ENCODE data around the gene PLEKHJ1.
"Not testable (repeated sequence)": the region's sequence is repeated elsewhere in the genome, so short reads cannot be mapped to it uniquely, and the experiment has no call there.

The PLEKHJ1 gene

DNA sequence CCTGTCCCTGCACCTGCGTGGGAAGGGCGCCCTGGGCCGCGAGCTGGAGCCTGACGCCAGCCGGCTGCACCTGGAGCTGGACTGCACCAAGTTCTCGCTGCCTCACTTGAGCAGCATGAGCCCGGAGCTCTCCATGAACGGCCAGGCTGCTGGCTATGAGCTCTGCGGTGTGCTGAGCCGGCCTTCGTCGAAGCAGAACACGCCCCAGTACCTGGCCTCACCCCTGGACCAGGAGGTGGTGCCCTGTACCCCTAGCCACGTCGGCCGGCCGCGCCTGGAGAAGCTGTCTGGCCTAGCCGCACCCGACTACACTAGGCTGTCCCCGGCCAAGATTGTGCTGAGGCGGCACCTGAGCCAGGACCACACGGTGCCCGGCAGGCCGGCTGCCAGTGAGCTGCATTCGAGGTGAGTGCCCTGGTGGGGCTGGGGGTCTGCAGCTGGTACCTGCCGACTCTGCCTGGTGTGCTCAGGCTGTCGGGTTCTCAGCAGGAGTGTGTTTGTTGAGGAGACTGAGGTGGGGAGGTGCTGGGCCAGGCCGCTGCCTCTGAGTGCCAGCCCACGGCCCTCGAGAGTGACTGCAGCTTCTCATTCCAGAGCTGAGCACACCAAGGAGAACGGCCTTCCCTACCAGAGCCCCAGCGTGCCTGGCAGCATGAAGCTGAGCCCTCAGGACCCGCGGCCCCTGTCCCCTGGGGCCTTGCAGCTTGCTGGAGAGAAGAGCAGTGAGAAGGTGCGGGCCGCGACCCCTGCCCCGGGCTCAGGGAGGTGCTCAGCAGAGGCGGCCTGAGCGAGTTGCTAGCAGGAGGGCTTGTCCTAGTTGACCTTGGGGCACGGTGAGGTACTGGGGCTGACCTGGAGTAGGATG, 19.5 kb downstream of the PLEKHJ1 start:
- no peak for DNase-seq

GRCh38 chr19:2215281-2215751, 20.8 kb downstream of the PLEKHJ1 start:
- DNase-seq = no peak

DNA sequence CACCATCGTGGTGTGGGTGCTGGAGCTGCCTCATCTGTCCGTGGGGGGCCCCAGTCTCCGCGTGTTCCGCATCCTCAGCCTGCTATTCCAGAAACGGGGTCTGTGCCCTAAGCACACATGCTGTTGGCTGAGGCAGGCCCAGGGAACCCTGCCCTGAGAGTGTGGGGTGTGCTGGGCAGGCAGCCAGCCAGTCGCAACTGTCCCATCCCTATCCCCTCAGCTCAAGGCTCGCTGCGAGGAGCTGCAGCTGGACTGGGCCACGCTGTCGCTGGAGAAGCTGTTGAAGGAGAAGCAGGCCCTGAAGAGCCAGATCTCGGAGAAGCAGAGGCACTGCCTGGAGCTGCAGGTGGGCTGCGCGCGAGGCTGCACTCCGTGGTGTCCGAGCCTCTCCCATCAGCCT, 21.9 kb downstream of the PLEKHJ1 start:
- no peak for DNase-seq

GRCh38 chr19:2213799-2214198, 22.3 kb downstream of the PLEKHJ1 start:
- no peak for DNase-seq

DNA sequence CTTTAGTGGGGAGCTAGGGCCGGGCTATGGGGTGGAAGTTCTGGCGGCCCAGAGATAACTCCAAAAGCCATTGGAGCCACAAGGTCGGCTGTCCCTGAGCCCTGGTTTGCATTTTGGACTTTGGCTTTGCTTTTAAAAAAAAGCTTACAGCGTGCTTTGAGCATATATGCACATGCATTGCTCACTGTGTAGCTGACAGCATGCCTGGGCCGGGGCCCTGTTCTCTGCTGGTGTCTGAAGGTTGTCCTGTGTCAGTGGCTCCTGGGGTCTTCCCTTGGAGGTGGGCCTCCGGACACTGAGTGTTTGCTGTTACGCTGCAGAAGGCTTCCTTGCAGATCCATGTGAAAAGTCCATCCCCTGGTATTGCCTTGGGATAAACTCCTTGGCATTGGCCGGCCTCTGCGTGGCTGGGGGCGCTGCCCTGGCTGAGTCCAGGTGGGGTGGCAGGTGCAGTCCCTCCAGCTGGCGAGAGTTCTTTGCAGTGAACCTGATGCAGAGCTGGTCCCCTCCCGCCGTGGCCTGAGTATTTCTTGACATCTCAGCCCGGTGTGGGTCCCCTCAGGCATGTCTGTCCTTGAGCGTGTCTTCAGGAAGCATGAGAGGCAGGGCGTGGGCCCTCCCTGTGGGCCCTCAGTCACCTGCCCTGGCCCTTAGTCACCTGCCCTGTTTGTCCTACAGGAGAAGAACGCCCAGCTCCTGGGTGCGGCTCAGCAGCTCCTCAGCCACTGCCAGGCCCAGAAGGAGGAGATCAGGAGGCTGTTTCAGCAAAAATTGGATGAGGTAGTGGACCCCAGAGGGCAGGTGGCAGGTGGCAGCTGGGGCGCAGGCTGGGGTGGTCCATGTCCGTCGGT, 23.0 kb downstream of the PLEKHJ1 start:
- no peak for DNase-seq

- no peak for DNase-seq
Measured at GRCh38 chr19:2210987-2211740, 25.0 kb downstream of the PLEKHJ1 start.

- DNase-seq = no peak
Measured at GRCh38 chr19:2210206-2210605, 25.9 kb downstream of the PLEKHJ1 start.

DNA sequence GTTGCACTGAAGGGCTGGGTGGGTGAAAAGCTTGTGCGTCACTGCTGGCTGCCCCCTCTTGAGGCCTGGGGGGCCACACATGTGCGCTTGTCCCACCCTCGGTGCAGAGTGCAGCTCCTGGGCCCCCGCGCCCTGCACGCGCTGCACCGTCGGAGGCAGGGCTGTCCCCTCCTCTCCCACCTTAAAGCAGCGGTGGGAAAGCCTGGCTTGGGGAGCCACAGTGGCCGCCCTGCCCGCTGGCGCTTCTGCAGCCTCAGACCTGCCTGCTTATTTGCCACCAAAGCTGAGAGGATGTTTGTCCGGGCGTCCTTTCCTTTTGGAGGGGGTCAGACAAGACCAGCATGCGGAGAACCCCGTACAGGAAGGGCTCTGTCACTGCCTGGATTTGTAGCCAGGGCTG, 26.7 kb downstream of the PLEKHJ1 start:
- no peak for DNase-seq

DNA sequence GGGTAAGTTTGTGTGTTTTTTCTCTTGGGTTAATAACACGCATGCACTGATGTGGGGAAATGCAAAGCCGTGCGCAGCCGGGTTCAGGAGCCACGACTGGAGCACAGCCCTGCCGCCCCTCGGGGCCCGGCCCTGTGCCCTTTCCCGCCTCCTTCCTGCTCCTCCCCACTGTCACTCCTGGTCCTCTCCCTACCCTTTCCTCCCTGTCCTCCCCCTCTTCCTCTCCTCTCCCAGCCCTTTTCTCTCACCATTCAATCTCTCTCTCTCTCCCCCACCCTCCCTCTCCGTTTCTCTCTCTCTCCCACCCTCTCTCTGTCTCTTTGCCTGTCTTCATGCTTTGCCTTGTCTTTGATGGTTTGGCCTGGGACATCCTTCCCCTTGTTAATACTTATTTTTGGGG, 27.2 kb downstream of the PLEKHJ1 start:
- DNase-seq = no peak

DNA sequence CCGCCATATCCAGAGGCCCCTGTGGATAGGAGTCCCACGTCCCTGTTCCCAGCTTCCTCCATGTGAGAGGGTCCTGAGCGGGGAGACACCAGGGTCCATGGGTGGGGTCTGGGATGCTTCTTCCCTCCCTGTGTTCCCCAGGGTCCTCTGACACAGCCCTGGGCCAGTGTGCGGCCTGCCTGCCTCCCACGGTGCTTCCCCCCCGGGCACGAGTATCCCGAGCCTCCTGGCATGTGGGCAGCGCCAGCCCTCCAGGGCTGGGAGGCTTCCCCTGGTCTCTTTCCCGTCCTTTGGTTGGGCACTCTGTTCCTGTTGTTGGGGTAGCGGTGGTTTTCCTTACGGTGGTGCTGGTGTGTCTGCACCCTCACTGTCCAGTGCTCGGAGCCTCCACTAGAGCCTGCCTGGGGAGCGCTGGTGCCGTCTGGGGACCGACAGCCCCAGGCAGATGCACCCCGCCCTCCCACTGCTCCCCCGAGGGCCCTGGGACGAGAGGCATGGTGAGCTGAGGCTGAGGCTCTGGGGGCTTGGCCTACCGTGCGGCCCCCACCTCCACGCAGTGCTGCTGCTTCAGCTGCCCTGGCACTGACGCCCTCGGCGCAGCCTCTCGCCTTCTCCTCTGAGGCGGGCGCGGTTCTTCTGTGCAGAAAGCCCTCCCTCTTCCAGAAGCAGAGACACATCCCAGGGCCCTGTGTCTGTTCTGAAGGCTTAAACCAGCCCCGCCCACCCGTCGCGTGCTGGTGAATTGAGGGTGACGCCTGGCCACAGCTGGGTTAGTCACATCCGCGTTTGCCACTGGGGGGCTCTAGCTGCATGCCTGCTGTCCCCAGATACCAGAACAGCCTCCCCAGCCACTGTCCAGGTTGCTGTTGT, 27.9 kb downstream of the PLEKHJ1 start:
- peak; percentile 15 for DNase-seq

DNA sequence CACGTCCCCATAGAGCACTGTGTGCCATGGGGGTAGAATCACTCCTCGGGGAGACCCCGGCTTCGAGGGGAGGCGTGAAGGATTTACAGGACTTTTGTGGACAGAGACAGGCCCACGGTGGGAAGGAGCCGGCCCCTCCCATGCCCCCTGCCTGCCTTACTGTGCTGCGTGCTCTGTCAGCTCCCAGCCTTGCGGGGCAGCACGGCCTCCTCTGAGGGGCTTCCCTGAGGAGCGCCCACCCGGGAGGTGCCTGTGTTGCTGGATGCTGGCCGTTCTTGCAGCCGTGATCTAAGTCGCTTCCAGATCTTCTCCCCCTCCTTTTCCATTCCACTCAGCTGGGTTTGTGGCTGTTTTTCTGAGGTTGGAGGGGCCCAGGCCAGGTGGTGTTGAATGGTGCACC, 29.1 kb downstream of the PLEKHJ1 start:
- no peak for DNase-seq

DNA sequence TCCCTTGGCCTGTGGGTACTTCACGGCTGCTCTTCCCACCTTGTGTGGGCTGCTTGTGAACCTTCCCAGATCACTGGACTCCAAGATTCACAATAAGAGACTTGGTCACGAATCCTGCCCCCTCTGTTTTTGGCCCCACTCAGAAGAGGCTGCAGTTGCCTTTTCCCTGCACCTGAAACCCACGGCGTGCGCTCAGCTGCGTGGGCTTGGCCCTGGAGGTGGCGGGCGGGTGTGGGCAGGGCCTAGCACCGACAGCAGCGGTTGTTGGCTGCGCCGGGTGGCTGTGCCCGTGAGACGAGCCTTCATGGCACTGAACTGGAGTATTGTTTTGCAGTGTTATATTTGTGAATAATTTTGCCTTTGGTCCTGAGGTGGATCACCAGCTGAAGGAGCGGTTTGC, 33.8 kb downstream of the PLEKHJ1 start:
- no peak for DNase-seq

DNA sequence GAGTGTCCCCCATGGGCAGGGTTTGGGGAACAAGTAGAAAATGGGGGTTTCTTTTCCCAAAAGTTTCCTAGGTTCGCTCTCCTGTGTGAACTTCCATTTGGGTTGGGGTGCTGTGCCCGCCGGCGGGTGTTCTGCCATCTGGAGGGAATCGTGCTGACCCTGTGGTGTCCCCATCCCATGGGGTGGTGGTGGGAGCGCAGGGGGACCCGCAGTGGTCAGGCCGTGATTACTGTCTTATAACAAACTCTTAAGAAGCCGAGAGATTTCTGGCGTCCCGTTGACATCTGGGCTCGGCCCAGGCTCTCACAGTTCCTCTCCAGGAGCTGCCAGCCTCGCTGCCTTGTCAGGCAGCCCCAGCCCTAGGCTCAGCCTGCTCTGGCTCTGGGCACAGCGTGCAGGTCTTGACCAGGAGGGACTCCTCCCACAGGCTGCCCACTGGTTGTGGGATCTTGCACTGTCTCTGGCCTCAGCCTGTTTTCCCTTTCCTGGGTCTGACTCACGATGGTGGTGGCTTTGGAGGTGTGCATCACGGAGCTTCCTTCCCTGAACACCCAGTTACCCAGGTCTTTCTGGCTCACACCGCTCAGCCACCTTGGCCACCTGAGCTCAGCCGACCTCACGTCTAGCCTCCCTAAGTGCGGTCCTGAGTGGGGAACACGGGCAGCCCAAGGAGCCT, 34.5 kb downstream of the PLEKHJ1 start:
- no peak for DNase-seq

GRCh38 chr19:2200624-2201294, 35.4 kb downstream of the PLEKHJ1 start:
- DNase-seq = not testable (repeated sequence)

- DNase-seq = no peak
Measured at GRCh38 chr19:2199861-2200623, 36.1 kb downstream of the PLEKHJ1 start.

DNA sequence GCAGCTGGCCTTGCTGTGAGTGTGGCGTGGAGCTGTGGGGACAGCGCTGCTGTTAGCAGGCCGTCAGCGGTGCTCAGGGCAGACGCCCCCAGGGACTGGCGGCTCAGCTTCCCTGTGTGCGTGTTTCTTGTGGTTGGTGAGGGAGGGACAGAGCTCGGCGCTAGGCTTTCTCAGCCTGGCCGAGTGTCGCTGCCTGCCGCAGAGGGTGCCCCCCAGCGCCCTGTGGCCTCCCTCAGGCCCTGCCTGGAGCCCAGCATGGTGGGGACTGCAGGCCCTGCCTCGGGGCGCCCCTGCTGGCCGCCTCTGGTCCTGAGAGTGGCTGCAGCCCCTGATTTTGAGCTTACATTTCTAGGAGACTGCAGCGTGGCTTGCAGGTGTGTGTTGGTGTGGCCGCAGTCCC, 36.9 kb downstream of the PLEKHJ1 start:
- DNase-seq = no peak

- DNase-seq = no peak
Measured at GRCh38 chr19:2198317-2198716, 37.8 kb downstream of the PLEKHJ1 start.

DNA sequence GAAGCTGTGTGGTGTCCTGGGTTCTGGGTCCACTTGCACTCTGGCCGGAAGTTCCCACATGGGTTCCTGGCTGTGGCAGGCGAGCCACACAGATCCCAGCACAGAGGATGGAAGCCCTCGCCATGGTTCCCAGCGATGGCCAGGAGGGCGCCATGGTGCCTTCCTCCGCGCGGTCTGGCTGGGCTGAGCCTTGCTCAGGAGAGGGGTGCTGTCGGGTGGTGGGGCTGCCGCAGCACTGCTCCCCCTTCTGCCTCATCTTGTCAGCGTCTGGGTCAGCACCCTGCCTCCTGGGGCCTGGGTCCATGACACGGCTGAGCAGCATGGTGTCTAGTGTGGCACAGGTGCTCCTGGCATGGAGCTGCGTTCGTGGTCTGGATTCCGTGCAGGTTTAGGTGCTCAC, 38.9 kb downstream of the PLEKHJ1 start:
- no peak for DNase-seq

- DNase-seq = no peak
Measured at GRCh38 chr19:2195914-2196313, 40.2 kb downstream of the PLEKHJ1 start.

DNA sequence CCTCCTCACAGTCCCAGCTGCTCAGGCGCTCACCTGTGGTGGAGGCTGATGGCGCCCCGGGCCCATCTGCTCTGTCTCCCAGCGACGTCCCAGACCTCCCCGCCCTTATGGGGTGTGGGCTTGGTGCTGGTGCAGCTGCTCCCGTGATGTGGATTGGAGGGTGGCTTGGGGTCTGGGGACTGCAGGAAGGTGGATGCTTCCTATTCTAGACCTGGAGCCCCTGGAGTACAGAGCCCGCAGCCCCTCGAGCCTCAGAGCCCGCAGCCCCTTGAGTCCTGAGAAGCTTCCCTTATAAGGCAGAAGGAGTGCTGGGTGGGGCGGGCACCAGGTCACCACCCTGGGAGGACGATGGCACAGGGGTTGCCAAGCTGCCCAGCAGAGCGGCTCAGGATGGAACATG, 40.8 kb downstream of the PLEKHJ1 start:
- DNase-seq = no peak
